ENCODE results near the gene CNN2.

- TF ChIP-seq POLR2AphosphoS5 (IDR thresholded peaks at IDR 0.05; ENCODE audit: low read depth, low read length) (no peak), ASH2L (IDR thresholded peaks at IDR 0.05; ENCODE audit: low read length) (no peak), YY1 (IDR thresholded peaks at IDR 0.05; ENCODE audit: low read depth, low read length) (no peak), CTCF (IDR thresholded peaks at IDR 0.05; ENCODE audit: control extremely low read depth in 1 of 3, insufficient read depth in 1 of 3, low read depth in 1 of 3, low read length in 3 of 3) (no peak), RAD21 (IDR thresholded peaks at IDR 0.05 in 1 of 2, conservative IDR thresholded peaks at IDR 0.05 in 1 of 2; ENCODE audit: low read depth in 2 of 2, low read length in 2 of 2) (no peak), POLR2A (IDR thresholded peaks at IDR 0.05; ENCODE audit: control extremely low read depth in 1 of 2, low read depth in 2 of 2, low read length in 2 of 2) (no peak), RFX5 (IDR thresholded peaks at IDR 0.05; ENCODE audit: borderline replicate concordance, low read depth, low read length) (no peak), SP2 (IDR thresholded peaks at IDR 0.05; ENCODE audit: low read length) (no peak)
These were observed 25.4 kb downstream of the CNN2 start for GRCh38 chr19:1051791-1052190.

All from H1 (cell line).